HepG2 (cell line): ENCODE measurements around the gene TGM2. TPM values are rescaled to one million over a fixed set of nuclear protein-coding genes. Genes with fewer than 3 reads are reported as not detected.

ENCODE experiments used
- HNRNPLL ChIP-seq: fragments of 200-400 bp; formaldehyde crosslinking; IDR thresholded peaks from 2 replicates; pipeline ENCODE4 v1.6.1; 2017; ENCODE audit warnings: mild to moderate bottlenecking, low read depth, low read length; ENCODE audit not compliant: poor library complexity, severe bottlenecking
- HOMEZ ChIP-seq: IDR thresholded peaks from 2 replicates; pipeline ENCODE4 v1.6.1; 2016; ENCODE audit warnings: low read depth
- HOXD1 ChIP-seq: sonication (generic); formaldehyde crosslinking; IDR thresholded peaks from 2 replicates; pipeline ENCODE4 v1.5.0; 2020; ENCODE audit warnings: missing genetic modification reagents
- IRF2 ChIP-seq: IDR thresholded peaks from 2 replicates; pipeline ENCODE4 v1.6.1; 2018; ENCODE audit warnings: missing genetic modification reagents, missing compliant biosample characterization
- ZNF407 ChIP-seq: sonication (generic); formaldehyde crosslinking; IDR thresholded peaks from one replicate; pipeline ENCODE4 v1.5.1; 2020; ENCODE audit warnings: mild to moderate bottlenecking, missing genetic modification reagents; ENCODE audit errors: not compliant biosample characterization
- ZNF446 ChIP-seq: sonication (generic); formaldehyde crosslinking; IDR thresholded peaks from 2 replicates; pipeline ENCODE4 v1.5.0; 2020; ENCODE audit warnings: mild to moderate bottlenecking, missing genetic modification reagents
- ZNF83 ChIP-seq: sonication (generic); formaldehyde crosslinking; IDR thresholded peaks from 2 replicates; pipeline ENCODE4 v1.4.0; 2020; ENCODE audit warnings: missing genetic modification reagents, mild to moderate bottlenecking, borderline replicate concordance
- polyA plus RNA-seq, 8 experiments: library from polyadenylated mRNA; depleted of rRNA in 3 of 8; stranded (reverse) in 7 of 8; unstranded in 1 of 8; fragments of >200 nt; fragmentation: Illumina TruSeq in 4 of 8; extraction: Trizol in 4 of 8; gene quantifications; 2 replicates each; pipeline versions ENCODE4 v1.2.1 to v1.2.3, GENCODE V29; 2011 to 2016; ENCODE audit warnings: low read depth in 4 of 8, missing spikeins in 1 of 8, mixed read lengths in 1 of 8; ENCODE audit not compliant: insufficient read depth in 1 of 8
- total RNA-seq, 5 experiments: library from RNA; depleted of rRNA; stranded (reverse); fragments of >200 nt; fragmentation: Illumina TruSeq; extraction: Trizol; gene quantifications; 2 replicates each; pipeline ENCODE4 v1.2.3, GENCODE V29; 2016; ENCODE audit warnings: low read depth in 1 of 5

TGM2 gene
- total and polyA plus RNA-seq, 2 of the 13 experiments (the other 11 are each of a cell fraction or from before 2014, with no cell fraction given): 4.2 to 46.4 TPM

- TF ChIP-seq ZNF407 (CRISPR knock-in tag): peak; percentile 18
- no peak for TF ChIP-seq ZNF446 (CRISPR knock-in tag)
- TF ChIP-seq HOXD1 (CRISPR knock-in tag): peak; percentile 39; the same call in 1 of the 2 replicates
- 0 out of 2 replicates have a peak, but pooled peaks have one; percentile 67 for TF ChIP-seq ZNF83 (CRISPR knock-in tag)
- peak; percentile 97 for TF ChIP-seq IRF2 (CRISPR knock-in tag)
- 0 out of 2 replicates have a peak, but pooled peaks have one; percentile 51 for TF ChIP-seq HOMEZ (CRISPR knock-in tag)
- no peak for TF ChIP-seq HNRNPLL
These were observed 21.8 kb downstream of the TGM2 start (continued) for GRCh38 chr20:38143238-38143645.
